UCSD-AML1 (cell line): Measurements from ENCODE around the gene CTIF.
"Not testable (repeated sequence)": the region's sequence is repeated elsewhere in the genome, so short reads cannot be mapped to it uniquely, and the experiment has no call there.

Experiments used
- DNase-seq: peaks from one replicate; lab custom pipeline; 2025; ENCODE audit not compliant: unreplicated experiment; lab: John Stamatoyannopoulos, UW

The CTIF gene

GRCh38 chr18:48538531-48539405, at the start of gene CTIF:
Gene CTIF (plus strand): TSS chr18:48539031. CDS start chr18:48619566, 80,535 bp downstream.
- DNase-seq = peak; percentile 86

GRCh38 chr18:48490641-48491293, 48.1 kb upstream of the CTIF start:
- no peak for DNase-seq

- DNase-seq = no peak
Observed at GRCh38 chr18:48492880-48493279, 46.0 kb upstream of the CTIF start.

GRCh38 chr18:48493434-48494230, 45.2 kb upstream of the CTIF start:
- no peak for DNase-seq

- no peak for DNase-seq
Observed at GRCh38 chr18:48497863-48498262, 41.0 kb upstream of the CTIF start.

- DNase-seq = no peak
Observed at GRCh38 chr18:48500517-48500916, 38.3 kb upstream of the CTIF start.

- no peak for DNase-seq
Observed at GRCh38 chr18:48502906-48503305, 35.9 kb upstream of the CTIF start.

- DNase-seq = no peak
Observed at GRCh38 chr18:48504819-48505218, 34.0 kb upstream of the CTIF start.

- DNase-seq = not testable (repeated sequence)
Observed at GRCh38 chr18:48506983-48507568, 31.8 kb upstream of the CTIF start.

- DNase-seq = not testable (repeated sequence)
Observed at GRCh38 chr18:48512498-48512897, 26.3 kb upstream of the CTIF start.

- no peak for DNase-seq
Observed at GRCh38 chr18:48514786-48515185, 24.0 kb upstream of the CTIF start.

GRCh38 chr18:48517048-48517447, 21.8 kb upstream of the CTIF start:
- no peak for DNase-seq

- no peak for DNase-seq
Observed at GRCh38 chr18:48519431-48520100, 19.3 kb upstream of the CTIF start.

- no peak for DNase-seq
Observed at GRCh38 chr18:48521723-48522122, 17.1 kb upstream of the CTIF start.

- DNase-seq = no peak
Observed at GRCh38 chr18:48525671-48526070, 13.2 kb upstream of the CTIF start.

- DNase-seq = no peak
Observed at GRCh38 chr18:48527461-48527860, 11.4 kb upstream of the CTIF start.

- DNase-seq = no peak
Observed at GRCh38 chr18:48528861-48529260, 10.0 kb upstream of the CTIF start.

GRCh38 chr18:48529796-48530195, 9.0 kb upstream of the CTIF start:
- DNase-seq = no peak

GRCh38 chr18:48530399-48531081, 8.3 kb upstream of the CTIF start:
- no peak for DNase-seq

GRCh38 chr18:48531082-48531403, 7.8 kb upstream of the CTIF start:
- DNase-seq = no peak
